ENCODE measurements around the gene SERTAD1.
"Not testable (repeated sequence)": the region's sequence is repeated elsewhere in the genome, so short reads cannot be mapped to it uniquely, and the experiment has no call there.

SERTAD1 gene

GRCh38 chr19:40425450-40426287 lies at the start of gene SERTAD1:
SERTAD1 (minus strand) TSS chr19:40425992; CDS start chr19:40423546, 2,446 bp downstream.
- in situ Hi-C loops (cut with MboI; ENCODE audit: low sequenced_read_pairs): no loop called here
- H3K36me3 ChIP-seq (replicated peaks): no peaks in the 10 kb centered on the region; the same call in 1 of the 2 replicates
- peak; percentile 97 to 100 for DNase-seq (ENCODE audit: low spot score in 2 of 2)
- no peaks in the 10 kb centered on the region for H3K9me3 ChIP-seq
- peak within 1 kb of the TSS; percentile 85 for H3K4me3 ChIP-seq
- no peaks in the 10 kb centered on the region for H3K27me3 ChIP-seq (ENCODE audit: low read depth)
- peaks cover 15% of the 10 kb centered on the region for H3K4me1 ChIP-seq

GRCh38 chr19:40474737-40475136 lies 48.9 kb upstream of the SERTAD1 start:
- H3K4me3 ChIP-seq: no peak overlapping the region
- in situ Hi-C loops (cut with MboI; ENCODE audit: low sequenced_read_pairs): no loop called here
- DNase-seq (ENCODE audit: low spot score in 2 of 2): no peak
- no peaks in the 10 kb centered on the region for H3K4me1 ChIP-seq
- no peaks in the 10 kb centered on the region for H3K36me3 ChIP-seq (replicated peaks)
- no peaks in the 10 kb centered on the region for H3K27me3 ChIP-seq (ENCODE audit: low read depth)
- no peaks in the 10 kb centered on the region for H3K9me3 ChIP-seq

- no peak overlapping the region for H3K4me3 ChIP-seq
- H3K36me3 ChIP-seq (replicated peaks): no peaks in the 10 kb centered on the region
- in situ Hi-C loops (cut with MboI; ENCODE audit: low sequenced_read_pairs): no loop called here
- no peaks in the 10 kb centered on the region for H3K9me3 ChIP-seq
- DNase-seq (ENCODE audit: low spot score in 2 of 2): no peak
- H3K4me1 ChIP-seq: no peaks in the 10 kb centered on the region
- H3K27me3 ChIP-seq (ENCODE audit: low read depth): no peaks in the 10 kb centered on the region
Measured at GRCh38 chr19:40472516-40472915, 46.7 kb upstream of the SERTAD1 start.

GRCh38 chr19:40471111-40471510 lies 45.3 kb upstream of the SERTAD1 start:
- no peaks in the 10 kb centered on the region for H3K27me3 ChIP-seq (ENCODE audit: low read depth)
- 0 out of 2 replicates have a peak, but pooled peaks cover under 1% of the 10 kb centered on the region for H3K9me3 ChIP-seq
- no peaks in the 10 kb centered on the region for H3K36me3 ChIP-seq (replicated peaks)
- H3K4me3 ChIP-seq: no peak overlapping the region
- H3K4me1 ChIP-seq: peaks cover 2% of the 10 kb centered on the region
- no peak for DNase-seq (ENCODE audit: low spot score in 2 of 2)
- in situ Hi-C loops (cut with MboI; ENCODE audit: low sequenced_read_pairs): no loop called here

- no peak overlapping the region for H3K4me3 ChIP-seq
- no peak for DNase-seq (ENCODE audit: low spot score in 2 of 2)
- H3K27me3 ChIP-seq (ENCODE audit: low read depth): no peaks in the 10 kb centered on the region
- 0 out of 2 replicates have a peak, but pooled peaks cover 2% of the 10 kb centered on the region for H3K9me3 ChIP-seq
- no peaks in the 10 kb centered on the region for H3K36me3 ChIP-seq (replicated peaks)
- peaks cover 11% of the 10 kb centered on the region for H3K4me1 ChIP-seq
- in situ Hi-C loops (cut with MboI; ENCODE audit: low sequenced_read_pairs): no loop called here
Measured at GRCh38 chr19:40469011-40469410, 43.2 kb upstream of the SERTAD1 start.

GRCh38 chr19:40466985-40467734 lies 41.4 kb upstream of the SERTAD1 start, which contains the start of gene SPTBN4:
SPTBN4 (plus strand) TSS chr19:40467001; CDS start chr19:40472622, 5,621 bp downstream.
- H3K9me3 ChIP-seq: 0 out of 2 replicates have a peak, but pooled peaks cover 2% of the 10 kb centered on the region
- in situ Hi-C loops (cut with MboI; ENCODE audit: low sequenced_read_pairs): no loop called here
- no peaks in the 10 kb centered on the region for H3K36me3 ChIP-seq (replicated peaks)
- peak within 1 kb of the TSS; percentile 68 for H3K4me3 ChIP-seq
- peaks cover 11% of the 10 kb centered on the region for H3K4me1 ChIP-seq
- DNase-seq (ENCODE audit: low spot score in 2 of 2): no peak
- no peaks in the 10 kb centered on the region for H3K27me3 ChIP-seq (ENCODE audit: low read depth)

GRCh38 chr19:40466219-40466984 lies 40.6 kb upstream of the SERTAD1 start:
- Histone ChIP-seq H3K9me3 (0 out of 2 replicates have a peak, but pooled peaks cover 2% of the 10 kb centered on the region), H3K4me1 (peaks cover 11% of the 10 kb centered on the region), H3K27me3 (ENCODE audit: low read depth) (no peaks in the 10 kb centered on the region), H3K4me3 (peak overlapping the region; percentile 68), H3K36me3 (replicated peaks) (no peaks in the 10 kb centered on the region)
- in situ Hi-C loops (cut with MboI; ENCODE audit: low sequenced_read_pairs): no loop called here
- no peak for DNase-seq (ENCODE audit: low spot score in 2 of 2)

GRCh38 chr19:40465557-40466218 lies 39.9 kb upstream of the SERTAD1 start, which contains the start of gene BLVRB:
BLVRB (minus strand) TSS chr19:40465745; CDS start chr19:40465688, 57 bp downstream.
- peak within 1 kb of the TSS; percentile 68 for H3K4me3 ChIP-seq
- no peaks in the 10 kb centered on the region for H3K36me3 ChIP-seq (replicated peaks)
- no peaks in the 10 kb centered on the region for H3K27me3 ChIP-seq (ENCODE audit: low read depth)
- peak; percentile 97 to 100 for DNase-seq (ENCODE audit: low spot score in 2 of 2)
- peaks cover 11% of the 10 kb centered on the region for H3K4me1 ChIP-seq
- in situ Hi-C loops (cut with MboI; ENCODE audit: low sequenced_read_pairs): no loop called here
- 0 out of 2 replicates have a peak, but pooled peaks cover 2% of the 10 kb centered on the region for H3K9me3 ChIP-seq

- H3K4me3 ChIP-seq: peak overlapping the region; percentile 68
- in situ Hi-C loops (cut with MboI; ENCODE audit: low sequenced_read_pairs): no loop called here
- H3K36me3 ChIP-seq (replicated peaks): no peaks in the 10 kb centered on the region
- 0 out of 2 replicates have a peak, but pooled peaks cover 2% of the 10 kb centered on the region for H3K9me3 ChIP-seq
- H3K4me1 ChIP-seq: peaks cover 11% of the 10 kb centered on the region
- H3K27me3 ChIP-seq (ENCODE audit: low read depth): no peaks in the 10 kb centered on the region
- no peak for DNase-seq (ENCODE audit: low spot score in 2 of 2)
Measured at GRCh38 chr19:40465025-40465556, 39.3 kb upstream of the SERTAD1 start.

- H3K27me3 ChIP-seq (ENCODE audit: low read depth): no peaks in the 10 kb centered on the region
- H3K36me3 ChIP-seq (replicated peaks): no peaks in the 10 kb centered on the region
- peaks cover 11% of the 10 kb centered on the region for H3K4me1 ChIP-seq
- H3K4me3 ChIP-seq: peak overlapping the region; percentile 68
- H3K9me3 ChIP-seq: 0 out of 2 replicates have a peak, but pooled peaks cover 2% of the 10 kb centered on the region
- in situ Hi-C loops (cut with MboI; ENCODE audit: low sequenced_read_pairs): no loop called here
- peak; percentile 76 to 93 for DNase-seq (ENCODE audit: low spot score in 2 of 2)
Measured at GRCh38 chr19:40464059-40465024, 38.5 kb upstream of the SERTAD1 start.

GRCh38 chr19:40463587-40464037 lies 37.8 kb upstream of the SERTAD1 start:
- in situ Hi-C loops (cut with MboI; ENCODE audit: low sequenced_read_pairs); DNase-seq (ENCODE audit: low spot score in 2 of 2); H3K4me3 ChIP-seq; H3K9me3 ChIP-seq; H3K27me3 ChIP-seq (ENCODE audit: low read depth); H3K36me3 ChIP-seq (replicated peaks): not testable (repeated sequence)
- H3K4me1 ChIP-seq: peaks cover 11% of the 10 kb centered on the region

All from HAP-1 (cell line).